Astrocyte (in vitro differentiated cells and primary cell): ENCODE measurements around the gene GJA4. TPM values are rescaled to one million over a fixed set of nuclear protein-coding genes. Genes with fewer than 3 reads are reported as not detected.

Experiments used
- DNase-seq: peaks from one replicate; pipeline ENCODE4 v3.0.0-alpha.2; 2010; ENCODE audit warnings: low read depth
- FAIRE-seq: peaks from 2 replicates; lab custom pipeline; 2011; peaks lifted over from hg19 to GRCh38; lab: Jason Lieb, UNC
- H2AFZ ChIP-seq: 2 replicates; pipeline ENCODE4 v1.6.0; 2012; ENCODE audit warnings: low read depth, low read length, inconsistent platforms
- H3K27ac ChIP-seq: 2 replicates; pipeline ENCODE4 v1.5.1; 2011; ENCODE audit warnings: low read depth, low read length, inconsistent platforms
- H3K27me3 ChIP-seq: 2 replicates; pipeline ENCODE4 v1.6.0; 2011; ENCODE audit warnings: low read length, inconsistent platforms; ENCODE audit not compliant: insufficient read depth
- H3K36me3 ChIP-seq: 2 replicates; pipeline ENCODE4 v1.5.1; 2011; ENCODE audit warnings: low read length, inconsistent platforms; ENCODE audit not compliant: insufficient read depth
- H3K4me1 ChIP-seq: 2 replicates; pipeline ENCODE4 v1.5.1; 2011; ENCODE audit warnings: low read length, inconsistent platforms; ENCODE audit not compliant: insufficient read depth
- H3K4me2 ChIP-seq: 2 replicates; pipeline ENCODE4 v1.6.0; 2012; ENCODE audit warnings: low read length, inconsistent platforms
- H3K4me3 ChIP-seq: 2 replicates; pipeline ENCODE4 v1.5.1; 2011; ENCODE audit warnings: low read depth, mild to moderate bottlenecking, low read length, inconsistent platforms; ENCODE audit not compliant: insufficient read depth
- H3K79me2 ChIP-seq: 2 replicates; pipeline ENCODE4 v1.6.0; 2012; ENCODE audit warnings: mild to moderate bottlenecking, low read length, inconsistent platforms; ENCODE audit not compliant: insufficient read depth
- H3K9ac ChIP-seq: 2 replicates; pipeline ENCODE4 v1.6.0; 2012; ENCODE audit warnings: mild to moderate bottlenecking, low read length, inconsistent platforms
- H3K9me3 ChIP-seq: 2 replicates; pipeline ENCODE4 v1.5.1; 2012; ENCODE audit warnings: low read depth, mild to moderate bottlenecking, low read length, inconsistent platforms; ENCODE audit not compliant: insufficient read depth
- H4K20me1 ChIP-seq: 2 replicates; pipeline ENCODE4 v1.6.0; 2012; ENCODE audit warnings: low read length, inconsistent platforms; ENCODE audit not compliant: insufficient read depth
- H3K27ac Mint-ChIP-seq: one replicate; pipeline ENCODE4 v1.8.0; 2021; ENCODE audit warnings: mild to moderate bottlenecking, mixed read lengths; ENCODE audit not compliant: unreplicated experiment
- H3K27me3 Mint-ChIP-seq: one replicate; pipeline ENCODE4 v1.8.0; 2021; ENCODE audit warnings: low read depth, mixed read lengths; ENCODE audit not compliant: unreplicated experiment
- H3K36me3 Mint-ChIP-seq: one replicate; pipeline ENCODE4 v1.8.0; 2021; ENCODE audit warnings: low read depth, mixed read lengths; ENCODE audit not compliant: unreplicated experiment
- H3K4me1 Mint-ChIP-seq: one replicate; pipeline ENCODE4 v1.8.0; 2021; ENCODE audit warnings: low read depth, mixed read lengths; ENCODE audit not compliant: unreplicated experiment
- H3K4me3 Mint-ChIP-seq: one replicate; pipeline ENCODE4 v1.8.0; 2021; ENCODE audit warnings: mild to moderate bottlenecking, moderate library complexity, mixed read lengths; ENCODE audit not compliant: unreplicated experiment
- H3K9me3 Mint-ChIP-seq: one replicate; pipeline ENCODE4 v1.8.0; 2021; ENCODE audit warnings: mild to moderate bottlenecking, mixed read lengths; ENCODE audit not compliant: unreplicated experiment
- CTCF ChIP-seq: IDR thresholded peaks from 2 replicates; pipeline ENCODE4 v1.5.1; 2011; ENCODE audit warnings: low read depth, mild to moderate bottlenecking, inconsistent platforms, low read length, moderate library complexity; ENCODE audit not compliant: insufficient read depth
- EZH2 ChIP-seq: IDR thresholded peaks from 2 replicates; pipeline ENCODE4 v1.6.1; 2012; ENCODE audit warnings: mild to moderate bottlenecking, low read length, inconsistent platforms; ENCODE audit not compliant: insufficient read depth
- total RNA-seq: library from RNA; stranded (reverse); gene quantifications from 2 replicates; pipeline ENCODE4 v1.2.1, GENCODE V29; 2021

Gene GJA4
- total RNA-seq, 1 donor from 2014 or later = not detected

GRCh38 chr1:34779962-34780361 lies 12.8 kb upstream of the GJA4 start:
- Histone ChIP-seq H2AFZ (no peak overlapping the region), H3K79me2 (no peaks in the 10 kb centered on the region), H3K4me1 (peaks cover 12% of the 10 kb centered on the region), H3K36me3 (no peaks in the 10 kb centered on the region), H3K9me3 (no peaks in the 10 kb centered on the region), H3K27ac (no peak overlapping the region), H3K9ac (no peak overlapping the region), H3K27me3 (peaks cover 31% of the 10 kb centered on the region), H3K4me3 (no peak overlapping the region), H4K20me1 (no peaks in the 10 kb centered on the region), H3K4me2 (no peak overlapping the region)
- DNase-seq (no peak), FAIRE-seq (no peak)
- Mint-ChIP-seq H3K27me3 (peaks cover 54% of the 10 kb centered on the region), H3K4me3 (no peak overlapping the region), H3K27ac (no peak overlapping the region), H3K9me3 (no peaks in the 10 kb centered on the region), H3K36me3 (no peaks in the 10 kb centered on the region), H3K4me1 (peaks cover 3% of the 10 kb centered on the region)
- TF ChIP-seq CTCF = no peak
- TF ChIP-seq EZH2 = no peak

GRCh38 chr1:34780528-34780927 lies 12.3 kb upstream of the GJA4 start:
- H3K9me3 Mint-ChIP-seq = no peaks in the 10 kb centered on the region
- H3K4me3 Mint-ChIP-seq = no peak overlapping the region
- H3K4me3 ChIP-seq = no peak overlapping the region

More at GRCh38 chr1:34780528-34780927, 12.3 kb upstream of the GJA4 start:
- Mint-ChIP-seq H3K4me1 (peaks cover 3% of the 10 kb centered on the region), H3K36me3 (no peaks in the 10 kb centered on the region), H3K27ac (no peak overlapping the region), H3K27me3 (peaks cover 58% of the 10 kb centered on the region)
- Histone ChIP-seq H3K36me3 (no peaks in the 10 kb centered on the region), H3K4me2 (no peak overlapping the region), H3K27me3 (peaks cover 29% of the 10 kb centered on the region), H3K79me2 (no peaks in the 10 kb centered on the region), H3K9ac (no peak overlapping the region), H4K20me1 (no peaks in the 10 kb centered on the region), H3K27ac (no peak overlapping the region), H2AFZ (no peak overlapping the region), H3K4me1 (peaks cover 12% of the 10 kb centered on the region), H3K9me3 (no peaks in the 10 kb centered on the region)
- DNase-seq (no peak), FAIRE-seq (no peak)
- TF ChIP-seq CTCF (no peak), EZH2 (no peak)
